DND-41 (cell line): ENCODE data around the gene CD58.

ENCODE experiments used
- ATAC-seq: fragments of 200-7000 bp; cut with Tn5 transposase; 3 replicates; pipeline ENCODE4 v1.9.1; 2021; ENCODE audit warnings: low read depth; ENCODE audit not compliant: insufficient read depth
- DNase-seq: peaks from one replicate; pipeline ENCODE4 v3.0.0-alpha.2; 2020
- H2AFZ ChIP-seq: 2 replicates; pipeline ENCODE4 v1.6.0; 2012; ENCODE audit warnings: low read depth, low read length
- H3K27ac ChIP-seq: 2 replicates; pipeline ENCODE4 v1.5.1; 2012; ENCODE audit warnings: low read length, inconsistent platforms
- H3K27me3 ChIP-seq: fragments of 200-600 bp; sonication (generic); 2 replicates; pipeline ENCODE4 v1.6.0; 2012; ENCODE audit warnings: low read length, mild to moderate bottlenecking, inconsistent platforms; ENCODE audit not compliant: insufficient read depth, poor library complexity
- H3K36me3 ChIP-seq: 2 replicates; pipeline ENCODE4 v1.5.1; 2012; ENCODE audit warnings: low read length, inconsistent platforms; ENCODE audit not compliant: insufficient read depth
- H3K4me1 ChIP-seq: 2 replicates; pipeline ENCODE4 v1.5.1; 2012; ENCODE audit warnings: mild to moderate bottlenecking, low read length; ENCODE audit not compliant: insufficient read depth
- H3K4me2 ChIP-seq: 2 replicates; pipeline ENCODE4 v1.6.0; 2012; ENCODE audit warnings: mild to moderate bottlenecking, moderate library complexity, low read length, inconsistent platforms; ENCODE audit not compliant: insufficient read depth
- H3K4me3 ChIP-seq, 2 experiments: fragments of 200-600 bp in 1 of 2; shearing (Covaris generic) in 1 of 2; 2 replicates each; pipeline ENCODE4 v1.5.1; 2012 to 2016; ENCODE audit warnings: inconsistent platforms in 2 of 2, low read length in 2 of 2, mild to moderate bottlenecking in 2 of 2, low read depth in 1 of 2, moderate library complexity in 1 of 2
- H3K79me2 ChIP-seq: 2 replicates; pipeline ENCODE4 v1.6.0; 2012; ENCODE audit warnings: low read length, inconsistent platforms; ENCODE audit not compliant: insufficient read depth
- H3K9ac ChIP-seq: 2 replicates; pipeline ENCODE4 v1.6.0; 2012; ENCODE audit warnings: low read depth, mild to moderate bottlenecking, inconsistent platforms, low read length, moderate library complexity
- H3K9me3 ChIP-seq: 2 replicates; pipeline ENCODE4 v1.5.1; 2012; ENCODE audit warnings: low read length, moderate library complexity, mild to moderate bottlenecking, inconsistent platforms; ENCODE audit not compliant: insufficient read depth, severe bottlenecking
- H4K20me1 ChIP-seq: 2 replicates; pipeline ENCODE4 v1.6.0; 2012; ENCODE audit warnings: low read length; ENCODE audit not compliant: insufficient read depth
- EZH2 ChIP-seq: IDR thresholded peaks from 3 replicates; pipeline ENCODE4 v1.6.1; 2012; ENCODE audit warnings: borderline replicate concordance, low read depth, mild to moderate bottlenecking, moderate library complexity, low read length, inconsistent platforms; ENCODE audit not compliant: severe bottlenecking
- TF ChIP-seq, protein P1 (sequence below): IDR thresholded peaks from 2 replicates; pipeline ENCODE4 v1.5.1; 2012; ENCODE audit warnings: borderline replicate concordance, low read length, moderate library complexity, mild to moderate bottlenecking; ENCODE audit not compliant: poor library complexity, severe bottlenecking; ENCODE audit errors: extremely low read depth

Gene CD58

DNA sequence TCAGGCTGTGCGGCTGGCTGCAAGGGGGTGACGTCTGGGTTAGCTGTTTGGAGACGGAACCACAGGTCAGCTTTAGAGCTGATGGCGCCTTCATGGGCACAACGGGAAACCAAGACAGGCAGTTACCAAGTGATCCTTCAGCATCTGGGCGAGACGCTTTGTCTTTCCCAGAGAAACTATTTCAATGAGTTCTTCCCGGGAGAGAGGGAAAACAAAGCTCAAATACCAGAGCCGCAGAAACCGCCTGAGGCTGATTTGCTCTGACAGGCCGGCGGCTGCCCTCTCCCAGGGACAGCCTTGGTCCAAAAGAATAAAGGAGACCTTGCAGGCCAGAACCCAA lies 76.5 kb downstream of the CD58 start:
- no peaks in the 10 kb centered on the region for H4K20me1 ChIP-seq
- no peak overlapping the region for H2AFZ ChIP-seq
- H3K27me3 ChIP-seq, result no peaks in the 10 kb centered on the region
- TF ChIP-seq, protein P1, sequence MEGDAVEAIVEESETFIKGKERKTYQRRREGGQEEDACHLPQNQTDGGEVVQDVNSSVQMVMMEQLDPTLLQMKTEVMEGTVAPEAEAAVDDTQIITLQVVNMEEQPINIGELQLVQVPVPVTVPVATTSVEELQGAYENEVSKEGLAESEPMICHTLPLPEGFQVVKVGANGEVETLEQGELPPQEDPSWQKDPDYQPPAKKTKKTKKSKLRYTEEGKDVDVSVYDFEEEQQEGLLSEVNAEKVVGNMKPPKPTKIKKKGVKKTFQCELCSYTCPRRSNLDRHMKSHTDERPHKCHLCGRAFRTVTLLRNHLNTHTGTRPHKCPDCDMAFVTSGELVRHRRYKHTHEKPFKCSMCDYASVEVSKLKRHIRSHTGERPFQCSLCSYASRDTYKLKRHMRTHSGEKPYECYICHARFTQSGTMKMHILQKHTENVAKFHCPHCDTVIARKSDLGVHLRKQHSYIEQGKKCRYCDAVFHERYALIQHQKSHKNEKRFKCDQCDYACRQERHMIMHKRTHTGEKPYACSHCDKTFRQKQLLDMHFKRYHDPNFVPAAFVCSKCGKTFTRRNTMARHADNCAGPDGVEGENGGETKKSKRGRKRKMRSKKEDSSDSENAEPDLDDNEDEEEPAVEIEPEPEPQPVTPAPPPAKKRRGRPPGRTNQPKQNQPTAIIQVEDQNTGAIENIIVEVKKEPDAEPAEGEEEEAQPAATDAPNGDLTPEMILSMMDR, result no peak
- TF ChIP-seq EZH2, result no peak
- H3K9ac ChIP-seq, result no peak overlapping the region
- no peak overlapping the region for H3K27ac ChIP-seq
- DNase-seq (no peak), ATAC-seq (no peak)
- H3K4me2 ChIP-seq, result no peak overlapping the region
- no peak overlapping the region for H3K4me3 ChIP-seq
- H3K9me3 ChIP-seq, result no peaks in the 10 kb centered on the region
- H3K36me3 ChIP-seq, result no peaks in the 10 kb centered on the region
- H3K79me2 ChIP-seq, result no peaks in the 10 kb centered on the region
- no peaks in the 10 kb centered on the region for H3K4me1 ChIP-seq

GRCh38 chr1:116493484-116494352 lies 77.1 kb downstream of the CD58 start:
- no peak for ATAC-seq
- H3K36me3 ChIP-seq, result no peaks in the 10 kb centered on the region

DNA sequence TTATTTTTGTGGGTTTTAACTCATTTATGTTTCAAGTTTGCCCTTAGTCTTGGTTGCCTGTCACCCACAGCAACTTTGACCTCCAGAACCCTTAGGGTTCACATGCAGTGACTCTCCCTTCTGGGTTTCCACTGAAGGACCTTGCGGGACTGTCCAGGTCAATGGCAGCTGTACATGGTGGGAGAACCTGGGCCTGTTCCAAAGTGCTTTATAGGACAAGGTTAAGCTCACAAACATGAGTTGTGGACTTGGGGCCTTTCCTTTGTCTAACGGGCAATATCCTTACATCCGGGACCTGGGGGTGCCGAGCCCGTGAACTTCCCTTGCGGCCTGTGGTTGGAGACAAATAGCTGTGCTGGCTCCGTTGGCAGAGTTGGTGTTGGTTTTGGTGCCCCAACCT lies 77.8 kb downstream of the CD58 start:
- no peaks in the 10 kb centered on the region for H3K27me3 ChIP-seq
- no peak overlapping the region for H3K4me3 ChIP-seq
- DNase-seq (no peak), ATAC-seq (no peak)
- H3K79me2 ChIP-seq, result no peaks in the 10 kb centered on the region
- no peaks in the 10 kb centered on the region for H4K20me1 ChIP-seq
- H3K9me3 ChIP-seq, result no peaks in the 10 kb centered on the region
- H3K9ac ChIP-seq, result no peak overlapping the region
- TF ChIP-seq, protein P1, result no peak
- no peak for TF ChIP-seq EZH2
- H2AFZ ChIP-seq, result no peak overlapping the region
- H3K4me2 ChIP-seq, result no peak overlapping the region
- H3K36me3 ChIP-seq, result no peaks in the 10 kb centered on the region
- no peaks in the 10 kb centered on the region for H3K4me1 ChIP-seq
- H3K27ac ChIP-seq, result no peak overlapping the region

More at GRCh38 chr1:116493484-116494352, 77.1 kb downstream of the CD58 start:
- H3K79me2 ChIP-seq, result no peaks in the 10 kb centered on the region
- H3K27ac ChIP-seq, result no peak overlapping the region
- H3K4me2 ChIP-seq, result no peak overlapping the region
- DNase-seq, result no peak
- no peaks in the 10 kb centered on the region for H4K20me1 ChIP-seq
- no peak overlapping the region for H3K9ac ChIP-seq
- H2AFZ ChIP-seq, result no peak overlapping the region
- no peaks in the 10 kb centered on the region for H3K9me3 ChIP-seq
- no peak overlapping the region for H3K4me3 ChIP-seq
- no peaks in the 10 kb centered on the region for H3K4me1 ChIP-seq
- H3K27me3 ChIP-seq, result no peaks in the 10 kb centered on the region
- no peak for TF ChIP-seq EZH2
- TF ChIP-seq, protein P1, result no peak
